Loucy (cell line): ENCODE data around the gene ATP5ME.

ENCODE experiments used
- H2AFZ ChIP-seq: fragments of 200-600 bp; sonication (generic); 2 replicates; pipeline ENCODE4 v1.6.0; 2016; ENCODE audit warnings: antibody characterized with exemption, mild to moderate bottlenecking, low read length, moderate library complexity
- H3F3A ChIP-seq: fragments of 200-600 bp; 2 replicates; pipeline ENCODE4 v1.6.0; 2016; ENCODE audit warnings: antibody characterized with exemption, low read depth, mild to moderate bottlenecking
- H3K27me3 ChIP-seq: fragments of 200-600 bp; sonication (generic); 2 replicates; pipeline ENCODE4 v1.6.1; 2014; ENCODE audit warnings: low read length, mild to moderate bottlenecking; ENCODE audit not compliant: insufficient read depth, poor library complexity, severe bottlenecking
- H3K36me3 ChIP-seq: fragments of 200-600 bp; sonication (generic); 2 replicates; pipeline ENCODE4 v1.6.1; 2016; ENCODE audit warnings: low read length; ENCODE audit not compliant: insufficient read depth
- H3K4me1 ChIP-seq: fragments of 200-600 bp; sonication (generic); 2 replicates; pipeline ENCODE4 v1.5.1; 2014; ENCODE audit warnings: low read length, mild to moderate bottlenecking; ENCODE audit not compliant: insufficient read depth, poor library complexity, severe bottlenecking
- H3K4me2 ChIP-seq: fragments of 200-600 bp; sonication (generic); 2 replicates; pipeline ENCODE4 v1.6.0; 2014; ENCODE audit warnings: antibody characterized with exemption, low read length, low read depth, mild to moderate bottlenecking; ENCODE audit not compliant: poor library complexity, severe bottlenecking
- H3K4me3 ChIP-seq: fragments of 200-600 bp; sonication (generic); 2 replicates; pipeline ENCODE4 v1.5.1; 2014; ENCODE audit warnings: low read length, mild to moderate bottlenecking, mixed read lengths; ENCODE audit not compliant: poor library complexity, severe bottlenecking
- H3K79me2 ChIP-seq: fragments of 200-600 bp; sonication (generic); 2 replicates; pipeline ENCODE4 v1.6.1; 2014; ENCODE audit warnings: low read length; ENCODE audit not compliant: insufficient read depth
- H3K9ac ChIP-seq: fragments of 200-600 bp; sonication (generic); 2 replicates; pipeline ENCODE4 v1.6.0; 2014; ENCODE audit warnings: mild to moderate bottlenecking, low read depth, low read length, moderate library complexity; ENCODE audit not compliant: poor library complexity, severe bottlenecking
- H3K9me2 ChIP-seq: fragments of 200-600 bp; sonication (generic); replicated peaks from 2 replicates; pipeline ENCODE4 v1.6.1; 2016; ENCODE audit warnings: low read depth, low read length, mixed read lengths
- H3K9me3 ChIP-seq: fragments of 200-600 bp; sonication (generic); 2 replicates; pipeline ENCODE4 v1.6.1; 2014; ENCODE audit warnings: mild to moderate bottlenecking, antibody characterized with exemption, low read length, low read depth; ENCODE audit not compliant: insufficient read depth
- H4K20me1 ChIP-seq: fragments of 200-600 bp; sonication (generic); 2 replicates; pipeline ENCODE4 v1.6.0; 2014; ENCODE audit warnings: antibody characterized with exemption, low read length, mild to moderate bottlenecking; ENCODE audit not compliant: insufficient read depth, poor library complexity, severe bottlenecking
- EZH2phosphoT487 ChIP-seq: fragments of 200-600 bp; IDR thresholded peaks from 2 replicates; pipeline ENCODE4 v1.6.1; 2018; ENCODE audit warnings: antibody characterized with exemption, mild to moderate bottlenecking, moderate library complexity, borderline replicate concordance
- TF ChIP-seq, protein P1 (sequence below): fragments of 200-600 bp; sonication (generic); conservative IDR thresholded peaks from 2 replicates; pipeline ENCODE4 v1.5.1; 2014; ENCODE audit warnings: mild to moderate bottlenecking, antibody characterized with exemption, low read length

Gene ATP5ME

GRCh38 chr4:629915-630641 is 44.0 kb downstream of the ATP5ME start:
- Histone ChIP-seq H3K9me3 (peaks cover 40% of the 10 kb centered on the region; the same call in 1 of the 2 replicates), H4K20me1 (no peaks in the 10 kb centered on the region), H3K4me3 (no peak overlapping the region), H3K9ac (no peak overlapping the region), H3F3A (no peaks in the 10 kb centered on the region), H3K4me1 (no peaks in the 10 kb centered on the region), H3K9me2 (no peaks in the 10 kb centered on the region), H3K79me2 (no peaks in the 10 kb centered on the region), H3K4me2 (no peak overlapping the region), H3K27me3 (no peaks in the 10 kb centered on the region), H3K36me3 (no peaks in the 10 kb centered on the region), H2AFZ (no peak overlapping the region)
- TF ChIP-seq, protein P1, sequence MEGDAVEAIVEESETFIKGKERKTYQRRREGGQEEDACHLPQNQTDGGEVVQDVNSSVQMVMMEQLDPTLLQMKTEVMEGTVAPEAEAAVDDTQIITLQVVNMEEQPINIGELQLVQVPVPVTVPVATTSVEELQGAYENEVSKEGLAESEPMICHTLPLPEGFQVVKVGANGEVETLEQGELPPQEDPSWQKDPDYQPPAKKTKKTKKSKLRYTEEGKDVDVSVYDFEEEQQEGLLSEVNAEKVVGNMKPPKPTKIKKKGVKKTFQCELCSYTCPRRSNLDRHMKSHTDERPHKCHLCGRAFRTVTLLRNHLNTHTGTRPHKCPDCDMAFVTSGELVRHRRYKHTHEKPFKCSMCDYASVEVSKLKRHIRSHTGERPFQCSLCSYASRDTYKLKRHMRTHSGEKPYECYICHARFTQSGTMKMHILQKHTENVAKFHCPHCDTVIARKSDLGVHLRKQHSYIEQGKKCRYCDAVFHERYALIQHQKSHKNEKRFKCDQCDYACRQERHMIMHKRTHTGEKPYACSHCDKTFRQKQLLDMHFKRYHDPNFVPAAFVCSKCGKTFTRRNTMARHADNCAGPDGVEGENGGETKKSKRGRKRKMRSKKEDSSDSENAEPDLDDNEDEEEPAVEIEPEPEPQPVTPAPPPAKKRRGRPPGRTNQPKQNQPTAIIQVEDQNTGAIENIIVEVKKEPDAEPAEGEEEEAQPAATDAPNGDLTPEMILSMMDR: no peak
- no peak for TF ChIP-seq EZH2phosphoT487

DNA sequence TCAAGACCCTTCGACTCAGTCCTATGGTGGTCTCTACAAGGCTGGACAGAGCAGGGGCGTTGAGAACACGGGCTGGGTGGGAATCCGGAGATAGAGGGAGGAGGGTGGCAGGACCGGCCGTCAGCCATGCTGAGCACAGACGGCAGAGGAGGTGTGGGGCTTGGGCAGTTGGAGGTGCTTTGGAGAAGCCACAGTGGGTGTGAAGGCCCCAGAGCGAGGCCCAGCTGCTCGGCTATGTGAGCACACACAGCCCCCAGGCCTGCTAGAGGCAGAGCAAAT is 44.5 kb downstream of the ATP5ME start:
- Histone ChIP-seq H3K4me2 (no peak overlapping the region), H3K4me1 (no peaks in the 10 kb centered on the region), H3K9me2 (no peaks in the 10 kb centered on the region), H3F3A (no peaks in the 10 kb centered on the region), H3K9ac (no peak overlapping the region), H3K9me3 (peaks cover 40% of the 10 kb centered on the region; the same call in 1 of the 2 replicates), H2AFZ (no peak overlapping the region), H3K36me3 (no peaks in the 10 kb centered on the region), H3K27me3 (no peaks in the 10 kb centered on the region), H3K79me2 (no peaks in the 10 kb centered on the region), H4K20me1 (no peaks in the 10 kb centered on the region), H3K4me3 (no peak overlapping the region)
- TF ChIP-seq, protein P1: no peak
- TF ChIP-seq EZH2phosphoT487: no peak

DNA sequence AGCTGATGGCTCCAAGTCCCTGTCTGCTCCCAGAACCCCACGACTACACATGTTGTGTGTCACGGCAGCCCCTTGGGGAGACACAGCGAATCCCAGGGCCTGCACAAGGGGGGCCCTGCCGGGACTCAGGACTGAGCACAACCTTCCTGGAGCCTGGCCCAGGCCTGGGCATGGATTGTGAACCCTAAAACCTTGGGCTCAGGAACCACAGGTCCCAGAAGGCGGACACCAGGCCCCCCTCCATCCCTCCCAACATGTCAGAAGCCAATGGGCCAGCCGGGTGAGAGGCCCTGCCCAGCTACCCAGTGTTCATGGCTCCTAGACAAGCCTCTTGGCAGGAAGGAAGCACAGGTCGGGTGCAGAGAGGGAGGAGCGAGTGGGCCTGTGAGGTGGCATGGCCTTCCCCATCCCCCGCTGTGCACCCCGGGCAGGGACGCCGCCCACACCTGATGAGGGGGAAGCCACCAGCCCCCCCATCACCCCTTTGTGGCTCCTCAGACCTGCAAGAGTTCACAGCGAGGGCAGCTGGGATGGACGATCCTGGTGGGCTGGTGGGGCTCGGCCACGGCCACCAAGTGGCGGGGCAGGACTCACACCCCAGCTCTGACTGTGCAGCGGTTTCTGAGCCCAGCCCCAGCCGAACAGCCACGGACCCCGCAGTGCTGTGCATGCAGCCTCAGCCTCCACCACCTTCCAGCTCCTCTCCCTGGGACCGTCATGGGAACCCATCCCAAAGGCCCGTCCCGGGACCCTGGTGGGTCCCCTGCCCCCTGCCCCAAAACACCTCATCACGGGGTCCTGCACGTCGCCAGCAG is 45.0 kb downstream of the ATP5ME start:
- H3K4me3 ChIP-seq: no peak overlapping the region
- H3K9me2 ChIP-seq: no peaks in the 10 kb centered on the region
- H3F3A ChIP-seq: no peaks in the 10 kb centered on the region
- no peak overlapping the region for H2AFZ ChIP-seq
- no peaks in the 10 kb centered on the region for H3K4me1 ChIP-seq
- peaks cover 46% of the 10 kb centered on the region; the same call in 1 of the 2 replicates for H3K9me3 ChIP-seq
- H3K27me3 ChIP-seq: no peaks in the 10 kb centered on the region
- H3K79me2 ChIP-seq: no peaks in the 10 kb centered on the region
- no peak overlapping the region for H3K4me2 ChIP-seq
- H3K36me3 ChIP-seq: no peaks in the 10 kb centered on the region
- H3K9ac ChIP-seq: no peak overlapping the region
- TF ChIP-seq EZH2phosphoT487: no peak
- TF ChIP-seq, protein P1: no peak
- no peaks in the 10 kb centered on the region for H4K20me1 ChIP-seq
